HG02870 (cell line): ENCODE measurements around the gene BCL2.

Source experiments
- ATAC-seq: cut with Tn5 transposase; IDR thresholded peaks from one replicate; pipeline ENCODE4 v1.9.1; 2021; ENCODE audit warnings: mild to moderate bottlenecking, moderate library complexity; ENCODE audit not compliant: unreplicated experiment

The BCL2 gene

DNA sequence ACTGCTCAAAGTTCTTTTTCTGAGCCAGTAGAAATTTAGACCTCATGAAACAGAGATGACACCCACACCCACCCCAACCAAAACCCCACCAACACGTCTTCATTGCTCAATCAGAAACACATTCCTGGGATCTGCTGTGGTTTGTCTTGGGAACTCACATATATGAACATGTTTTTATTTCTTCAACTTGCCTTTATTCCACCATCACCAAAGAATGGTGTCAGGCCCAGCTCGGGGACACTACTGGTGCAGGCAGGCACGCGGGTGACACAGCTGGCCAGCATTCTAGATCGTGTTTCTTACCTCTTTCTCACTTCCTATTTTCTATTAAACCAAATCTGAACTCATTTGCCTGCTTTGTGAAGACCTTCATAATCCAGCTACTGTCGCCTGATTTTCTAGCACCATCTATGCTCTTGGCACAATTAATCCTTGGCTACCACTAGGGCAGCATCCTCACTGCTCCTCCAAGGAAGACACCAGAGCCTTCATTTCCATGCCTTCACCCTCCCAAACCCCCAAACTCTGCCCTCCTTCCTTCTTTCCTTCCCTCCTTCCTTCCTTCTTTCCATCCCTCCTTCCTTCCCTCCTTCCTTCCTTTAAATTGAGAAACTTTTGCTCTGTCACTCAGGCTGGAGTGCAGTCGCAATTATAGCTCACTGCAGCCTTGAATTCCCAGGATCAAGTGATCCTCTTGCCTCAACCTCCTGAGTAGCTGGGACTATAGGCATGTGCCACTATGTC, 157.1 kb downstream of the BCL2 start:
- peak; percentile 22 for ATAC-seq

DNA sequence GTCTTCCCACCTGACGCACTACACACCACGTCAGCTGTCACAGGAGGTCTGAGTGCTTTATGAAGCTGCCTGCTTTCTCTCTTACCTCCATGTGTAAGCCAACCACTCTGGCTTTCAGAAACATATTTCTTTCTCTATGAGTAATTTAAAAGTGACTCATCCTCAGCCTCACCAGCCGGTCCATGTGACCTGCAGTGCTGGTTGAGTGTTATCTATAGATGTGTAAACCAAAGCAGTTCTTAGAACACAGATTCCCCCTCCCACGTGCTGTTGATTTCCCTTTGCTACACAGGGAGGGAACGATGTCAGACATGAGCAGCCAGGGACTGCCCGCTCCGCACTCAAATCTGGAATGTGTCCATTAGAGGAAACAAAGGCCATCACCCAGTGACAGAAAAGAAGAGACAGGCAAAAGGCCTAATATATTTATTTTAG, 157.8 kb downstream of the BCL2 start:
- ATAC-seq = peak; percentile 48

DNA sequence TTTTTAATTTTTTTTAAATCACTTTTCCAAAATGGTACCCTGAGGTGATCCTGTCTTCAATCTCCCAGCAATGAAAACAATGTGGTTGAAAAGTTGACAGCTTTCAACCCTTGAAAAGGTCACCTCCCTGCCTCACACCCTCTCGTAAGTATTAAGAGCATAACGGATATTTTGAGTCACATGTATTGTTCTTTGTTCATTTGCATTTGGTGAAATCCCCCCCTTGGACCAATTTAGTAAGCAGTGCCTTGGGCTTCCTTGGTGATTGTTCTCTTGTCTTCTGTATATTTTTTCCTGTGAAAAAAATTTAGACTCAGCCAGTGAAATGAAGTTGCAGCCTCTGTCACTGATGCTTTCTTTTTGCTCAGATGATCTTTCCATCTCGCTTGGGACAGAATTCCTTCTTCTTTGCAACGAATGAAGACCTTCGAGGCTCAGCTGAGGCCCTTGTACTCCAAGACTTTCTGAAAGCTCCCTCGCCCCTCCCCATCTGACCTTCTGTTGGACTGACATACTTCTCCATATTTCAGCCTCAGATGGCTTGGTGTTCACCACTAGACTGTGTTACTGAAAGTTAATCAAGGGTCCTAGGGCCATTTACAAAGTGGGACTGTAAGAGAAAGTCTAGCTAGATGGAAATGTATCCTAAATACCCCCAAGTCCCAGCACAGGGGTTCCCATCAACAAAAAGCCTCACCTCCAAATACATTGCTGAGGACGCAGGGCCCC, 158.4 kb downstream of the BCL2 start:
- ATAC-seq = peak; percentile 21

DNA sequence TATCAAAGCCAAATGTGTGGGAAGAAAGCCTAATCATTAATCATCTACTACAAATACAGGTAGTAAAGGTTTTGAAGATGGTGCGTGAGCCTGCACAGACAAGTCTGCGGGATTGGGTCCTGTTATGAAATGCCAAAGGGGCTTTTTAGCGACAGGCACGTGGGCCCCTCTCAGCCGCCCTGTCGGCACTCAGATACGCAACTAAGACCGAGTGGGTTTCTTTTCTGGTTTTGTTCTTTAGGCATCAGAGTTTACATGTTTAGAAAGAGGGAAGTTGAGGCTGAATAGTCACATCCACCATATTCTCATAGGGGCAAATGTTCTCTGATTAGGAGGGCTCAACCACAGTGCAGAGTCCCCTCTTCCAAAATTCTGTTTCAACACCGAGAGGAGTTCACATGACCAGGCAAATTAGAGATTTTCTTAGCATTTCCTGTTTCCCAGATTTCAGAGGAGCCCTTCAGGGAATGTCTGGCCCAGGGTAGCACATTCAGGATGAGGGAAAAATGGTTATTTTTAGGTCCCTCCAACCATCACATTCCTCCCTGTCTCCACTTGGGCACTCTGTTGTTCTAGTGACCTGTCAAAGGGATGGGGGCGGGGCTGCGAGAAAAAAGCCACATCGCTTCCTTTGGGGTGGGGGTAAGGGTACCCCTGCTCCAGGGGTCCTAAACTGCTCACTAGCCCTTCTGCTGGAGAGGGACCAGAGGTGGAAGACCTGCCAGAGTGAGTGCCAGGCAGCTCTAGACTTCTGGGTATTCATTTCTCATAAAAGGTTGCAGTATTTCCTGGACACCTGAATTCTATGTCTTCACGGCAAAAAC, 159.2 kb downstream of the BCL2 start:
- ATAC-seq = peak; percentile 6

DNA sequence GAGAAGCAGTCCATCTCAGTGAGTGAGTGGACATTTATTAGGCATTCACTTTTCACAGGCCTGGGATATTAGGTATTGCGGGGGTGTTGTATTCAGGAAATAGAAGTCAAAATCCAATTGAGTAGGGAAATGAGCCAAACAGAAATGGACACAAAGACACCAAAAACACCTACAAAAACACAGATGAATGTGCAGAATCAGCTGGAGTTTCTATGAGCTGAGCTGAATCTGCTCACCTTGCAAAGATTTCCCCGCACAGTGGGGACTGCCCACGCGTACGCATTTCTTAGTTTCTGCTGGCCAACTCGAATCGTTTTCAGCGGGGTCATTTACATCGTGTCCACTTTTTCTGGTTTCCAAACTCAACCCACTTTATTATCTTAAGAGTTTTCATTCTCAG, 160.0 kb downstream of the BCL2 start:
- ATAC-seq = no peak

DNA sequence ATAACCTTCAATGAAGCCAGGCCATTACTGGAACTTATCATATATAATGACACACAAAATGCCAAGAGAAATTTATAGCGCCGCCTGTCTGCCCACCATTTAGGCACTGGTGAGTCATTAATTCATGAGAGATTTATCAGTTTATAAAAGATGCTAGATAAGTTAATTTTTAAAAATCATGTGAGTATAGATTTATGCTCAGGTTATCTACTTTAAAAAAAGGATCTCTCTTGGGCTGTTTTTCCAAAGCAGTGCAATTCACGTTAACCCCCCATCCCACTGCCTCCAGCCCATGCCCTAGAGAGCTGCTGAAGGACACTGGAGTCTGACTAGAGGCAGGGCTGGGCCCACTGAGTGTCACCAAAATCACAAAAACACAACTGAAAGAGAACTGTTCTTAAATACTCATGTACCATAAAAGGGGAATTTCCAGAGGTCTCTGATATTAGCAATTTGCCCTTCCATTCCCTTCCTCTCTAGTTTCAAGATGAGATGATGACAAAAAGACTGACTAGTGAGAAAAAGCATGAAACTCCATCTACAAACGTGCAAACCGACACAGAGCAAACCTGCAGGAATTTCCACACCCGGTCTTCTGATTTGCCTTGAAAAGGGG, 160.8 kb downstream of the BCL2 start:
- peak; percentile 13 for ATAC-seq

DNA sequence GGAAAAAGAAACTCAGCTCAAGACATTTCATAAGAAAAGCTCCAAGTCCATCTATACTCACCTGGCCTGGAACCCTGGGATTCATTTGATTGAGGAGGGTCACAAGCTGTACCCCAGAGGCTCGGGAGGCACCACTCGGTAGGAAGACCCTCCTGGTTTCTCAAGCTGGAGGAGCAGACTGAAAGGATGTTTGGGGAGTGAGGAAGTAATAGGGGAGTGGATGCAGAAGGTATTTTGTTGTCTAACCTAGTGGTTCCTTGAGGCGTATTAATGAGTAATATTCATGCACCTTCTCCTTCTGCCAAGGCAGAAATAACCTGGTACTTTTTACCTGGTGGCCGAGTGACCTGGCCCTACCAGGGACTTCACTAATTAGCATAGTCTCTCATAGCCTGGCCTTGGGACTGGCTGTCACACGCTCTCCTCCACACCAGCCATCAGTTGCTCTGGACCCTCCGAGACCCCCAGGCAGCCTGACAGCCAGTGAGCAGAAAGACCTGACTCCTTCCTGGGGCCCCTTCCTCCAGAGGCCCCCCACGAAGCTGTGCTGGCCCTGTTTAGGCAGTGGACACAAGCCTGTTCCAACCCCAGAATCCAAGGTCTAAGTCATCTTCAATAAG, 161.4 kb downstream of the BCL2 start:
- no peak for ATAC-seq

DNA sequence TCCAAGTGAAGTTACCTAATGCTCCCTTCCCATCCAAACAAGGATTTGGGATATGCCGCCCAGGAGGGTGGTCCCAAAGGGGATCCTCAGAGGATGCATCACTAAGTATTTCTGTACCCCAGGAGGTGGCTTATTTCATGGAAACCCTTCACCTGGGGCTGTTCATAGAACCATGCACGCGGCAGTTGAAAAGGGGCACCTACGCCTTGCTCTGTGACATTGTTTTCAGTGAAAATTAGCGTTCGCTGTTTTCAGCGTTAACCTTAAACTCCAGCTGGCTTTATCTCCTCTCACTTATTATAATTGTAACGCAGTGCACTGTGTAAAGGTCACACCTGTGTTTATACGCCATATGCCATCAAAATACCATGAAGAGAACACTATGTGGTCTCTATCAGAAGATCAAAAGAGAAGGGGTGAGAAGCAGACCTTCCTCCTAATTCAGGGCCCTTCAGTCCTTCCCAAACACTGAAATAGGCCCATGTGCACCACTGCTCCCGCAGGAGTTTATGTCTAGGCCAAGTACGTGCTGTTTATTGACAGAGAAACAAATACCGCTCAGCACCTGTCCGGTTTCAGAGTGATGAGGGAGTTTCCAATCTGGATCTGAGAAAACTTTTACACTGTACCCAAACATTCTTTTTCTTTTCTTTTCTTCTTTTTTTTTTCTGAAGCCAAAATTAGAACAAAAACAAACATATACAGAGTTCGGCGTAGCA, 162.1 kb downstream of the BCL2 start:
- no peak for ATAC-seq

DNA sequence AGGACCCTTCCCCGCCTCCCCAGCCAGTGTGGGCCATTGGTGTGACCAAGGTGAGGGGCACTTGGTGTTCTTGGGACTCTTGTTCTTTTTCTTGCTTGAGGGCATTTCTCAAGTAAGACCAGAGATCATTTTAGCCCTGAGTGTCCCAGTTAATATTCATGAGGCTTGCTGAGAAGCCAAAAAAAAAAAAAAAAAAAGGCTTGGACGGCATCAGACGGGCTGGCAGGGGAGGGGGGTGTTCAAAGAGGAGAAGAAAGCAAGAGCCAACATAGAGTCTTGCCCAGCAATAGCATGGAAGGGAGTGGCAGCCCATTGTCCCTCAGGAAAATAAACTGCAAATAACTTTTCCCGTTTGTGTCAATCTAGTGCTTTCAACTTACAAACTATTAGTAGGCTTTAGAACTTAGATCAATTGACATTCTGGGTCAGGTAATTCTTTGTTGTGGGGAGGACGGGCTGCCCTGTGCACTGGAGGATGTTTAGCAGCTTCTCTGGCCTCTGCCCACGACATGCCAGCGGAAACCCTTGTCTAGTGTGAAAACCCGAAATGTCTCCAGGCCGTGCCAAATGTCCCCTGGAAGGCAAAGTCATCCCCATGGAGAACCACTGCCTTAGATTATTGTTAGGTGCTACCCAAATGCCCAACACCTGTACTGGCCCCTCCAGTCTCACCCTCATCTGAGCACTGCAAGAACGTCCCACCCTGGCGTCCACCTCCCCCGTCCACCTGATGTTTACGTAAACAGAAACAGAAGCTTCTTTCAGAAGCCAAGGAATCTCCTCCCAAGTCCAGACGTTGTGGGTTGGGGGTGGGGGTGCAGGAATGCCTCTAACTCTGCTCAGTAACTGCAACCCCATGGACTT, 163.4 kb downstream of the BCL2 start:
- ATAC-seq = no peak

DNA sequence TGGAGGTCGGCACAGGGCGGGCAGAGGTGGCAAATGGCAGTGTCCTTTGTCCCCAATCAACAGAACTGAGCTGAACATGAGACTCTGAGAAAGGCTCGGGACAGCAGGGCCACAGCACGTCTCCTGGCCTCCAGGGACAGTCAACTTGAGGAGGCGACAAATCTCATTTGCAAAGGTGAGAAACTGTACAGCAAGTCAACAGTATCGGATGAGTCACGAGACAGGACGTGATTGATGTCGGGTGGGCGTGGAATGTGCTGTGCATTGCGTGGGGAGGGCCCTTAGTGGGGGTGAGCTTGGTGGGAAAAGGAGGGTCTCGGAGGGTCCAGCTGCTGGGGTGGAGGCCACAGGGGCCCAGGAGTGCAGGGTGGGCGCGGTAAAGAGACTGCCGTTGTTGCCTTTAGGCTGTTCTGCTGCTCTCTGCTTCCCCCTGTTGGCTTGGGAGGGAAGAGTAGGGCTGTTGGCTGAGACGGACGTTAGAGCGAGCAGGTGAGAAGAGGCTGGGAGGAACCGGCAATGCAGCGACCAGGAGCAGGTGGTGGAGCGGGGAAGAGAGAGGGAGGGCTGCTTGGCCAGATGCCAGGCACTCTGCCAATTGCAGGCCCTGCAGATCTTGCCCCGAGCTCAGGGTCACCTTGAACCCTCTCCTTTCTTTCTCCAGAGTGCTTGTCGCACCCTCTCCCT, 164.3 kb downstream of the BCL2 start:
- peak; percentile 30 for ATAC-seq

DNA sequence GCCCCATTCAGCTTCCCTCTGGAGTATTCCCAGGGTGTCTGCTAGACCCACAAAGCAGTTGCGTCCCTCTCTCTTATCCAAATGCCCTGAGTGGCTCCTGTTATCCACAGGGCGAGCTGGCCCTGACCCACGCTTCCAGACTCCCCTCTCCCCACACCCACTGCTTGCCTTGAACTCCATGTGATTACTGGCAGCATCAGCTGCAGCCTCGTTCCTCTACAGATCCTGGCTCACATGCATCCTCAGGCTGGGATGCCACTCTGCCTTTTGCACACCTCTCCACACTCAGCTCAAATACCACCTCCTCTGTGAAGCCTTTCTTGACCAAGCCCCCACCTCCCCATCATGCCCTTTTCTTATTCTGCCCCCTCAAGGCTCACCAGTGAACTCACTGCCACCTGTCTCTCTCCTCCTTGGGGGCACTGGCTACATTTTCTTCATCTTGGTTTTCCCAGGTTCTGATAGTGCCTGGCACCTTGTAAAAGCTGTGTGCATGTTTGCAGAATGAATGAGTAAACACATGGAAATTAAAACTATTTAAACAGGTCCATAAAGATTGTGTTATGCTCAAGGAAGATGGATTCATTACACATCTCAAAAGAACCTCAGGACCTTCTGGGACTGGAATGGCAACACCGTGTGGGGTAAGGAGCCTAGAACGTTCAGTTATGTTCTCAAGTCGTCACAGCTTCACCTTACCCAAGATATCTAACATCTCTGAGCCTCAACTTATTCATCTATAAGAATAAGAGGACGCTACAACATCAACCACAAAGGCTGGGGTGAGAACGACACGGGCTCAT, 165.0 kb downstream of the BCL2 start:
- ATAC-seq = no peak

DNA sequence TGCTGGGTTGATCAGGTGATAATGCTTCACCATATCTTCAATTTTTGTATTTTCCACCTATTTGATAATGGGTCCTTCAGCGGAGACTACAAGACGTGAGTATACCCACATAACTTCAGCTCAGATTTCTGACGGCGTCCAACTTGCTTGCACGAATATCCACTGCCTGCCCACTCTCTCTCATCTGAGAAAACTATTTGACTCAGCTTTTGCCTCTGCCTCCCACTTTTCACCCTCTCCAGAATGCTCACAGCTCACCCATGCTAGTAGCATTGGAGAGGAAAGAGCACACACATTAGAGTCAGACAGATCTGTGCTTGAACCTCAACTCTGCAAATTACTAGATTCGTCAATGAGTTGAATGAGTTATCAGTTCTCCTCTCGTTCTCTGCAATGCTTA, 166.8 kb downstream of the BCL2 start:
- ATAC-seq = peak; percentile 32

DNA sequence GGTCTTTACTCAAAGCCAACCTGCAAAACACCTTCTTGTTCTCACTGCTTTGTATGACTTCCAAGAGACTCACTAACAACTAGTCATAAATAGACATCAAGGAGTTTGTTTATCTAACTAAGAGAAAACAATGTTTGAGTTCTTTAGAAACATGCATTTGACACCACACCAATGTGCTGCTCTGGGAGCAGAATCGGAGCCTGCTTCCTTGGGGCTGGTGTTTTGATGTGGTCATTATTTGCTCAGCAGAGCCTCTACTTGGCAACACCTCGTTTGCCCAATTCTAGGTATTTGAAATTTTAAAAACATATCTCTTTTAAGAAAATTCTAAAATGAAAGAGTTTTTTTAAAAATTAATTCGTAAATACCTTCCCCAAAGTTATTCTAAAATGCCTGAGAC, 167.5 kb downstream of the BCL2 start:
- no peak for ATAC-seq

DNA sequence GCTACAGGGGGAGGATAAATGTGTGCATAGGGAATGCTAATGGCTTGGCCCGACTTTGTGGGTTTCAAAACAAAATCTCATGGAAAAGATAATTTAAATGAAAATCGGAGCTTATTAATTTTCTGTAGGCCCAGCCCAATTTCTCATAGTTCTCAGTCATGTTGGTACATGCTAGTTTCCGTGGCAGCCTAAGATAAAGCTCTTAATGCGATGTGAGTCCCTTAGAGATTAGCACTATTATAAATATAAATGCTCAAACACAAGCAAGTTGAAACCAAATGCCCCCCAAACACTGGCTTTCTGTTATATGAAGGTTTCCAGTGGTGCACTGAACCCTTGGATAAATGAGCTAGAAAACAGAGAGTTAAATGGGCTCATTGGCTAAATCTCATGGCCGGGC, 168.0 kb downstream of the BCL2 start:
- no peak for ATAC-seq

DNA sequence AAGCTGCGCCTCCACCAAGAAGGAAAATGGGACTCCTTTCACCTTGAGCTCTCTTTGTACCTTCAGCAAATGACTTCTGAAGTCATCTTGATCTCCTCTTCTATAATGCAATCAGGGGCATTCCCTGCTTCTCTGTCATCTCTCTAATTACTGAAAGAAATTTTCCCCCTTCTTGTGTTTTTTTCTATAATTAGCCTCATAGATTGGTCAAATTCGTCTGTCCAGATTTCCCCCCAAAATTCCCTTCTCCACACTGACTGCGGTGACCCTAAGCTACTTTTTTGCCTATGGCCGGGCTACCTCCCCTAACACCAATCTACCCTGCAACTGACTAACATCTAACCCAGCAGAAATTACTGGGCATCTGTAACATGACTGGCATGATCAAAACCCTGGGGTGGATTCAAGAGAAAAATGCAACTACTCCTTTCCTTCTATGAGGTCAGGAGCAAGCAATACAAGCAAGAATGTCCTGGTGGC, 168.6 kb downstream of the BCL2 start:
- no peak for ATAC-seq

DNA sequence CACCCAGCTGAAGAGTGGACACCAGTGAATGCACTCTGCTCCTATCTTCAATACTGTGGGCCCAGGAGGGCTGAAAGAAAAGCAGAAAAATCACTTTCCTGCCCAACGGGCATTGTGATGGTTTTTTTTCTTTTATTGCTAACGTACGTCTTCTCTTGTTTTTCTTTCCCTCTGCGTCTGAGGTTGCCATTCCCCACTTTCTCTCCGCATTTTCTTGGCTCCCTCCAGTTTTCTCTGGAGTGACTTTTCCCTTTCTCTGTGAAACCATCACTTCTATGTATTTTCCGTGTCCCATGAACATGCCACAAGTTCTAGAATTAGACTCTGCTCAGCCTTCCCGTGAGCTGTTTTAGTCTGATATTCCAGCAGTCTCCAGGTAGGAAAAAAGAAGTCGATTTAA, 169.2 kb downstream of the BCL2 start:
- ATAC-seq = no peak

DNA sequence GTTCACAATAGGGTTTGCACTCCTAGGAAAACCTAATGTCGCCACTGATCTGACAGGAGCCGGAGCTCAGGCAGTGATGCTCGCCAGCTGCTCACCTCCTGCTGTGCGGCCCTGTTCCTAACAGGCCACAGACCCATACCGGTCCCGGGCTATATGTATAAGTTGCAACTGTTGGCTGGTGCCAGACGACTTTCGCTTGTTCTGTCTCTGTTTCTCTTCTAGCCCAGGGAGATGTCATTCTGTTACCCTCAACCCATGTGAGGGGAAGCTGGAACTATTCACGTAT, 170.3 kb downstream of the BCL2 start:
- ATAC-seq = no peak
